GM10266 (cell line): ENCODE results near the gene GCH1.

ENCODE experiments used
- DNase-seq: peaks from one replicate; pipeline ENCODE4 v3.0.0; 2012; ENCODE audit errors: extremely low spot score
- CTCF ChIP-seq: IDR thresholded peaks from 2 replicates; pipeline ENCODE4 v1.5.1; 2012; ENCODE audit warnings: mild to moderate bottlenecking, low read depth; ENCODE audit not compliant: control insufficient read depth, insufficient read depth; ENCODE audit errors: missing control alignments

GCH1 gene

GRCh38 chr14:54797986-54798385, 104.6 kb downstream of the GCH1 start:
- TF ChIP-seq CTCF = no peak
- DNase-seq = no peak

- TF ChIP-seq CTCF = no peak
- no peak for DNase-seq
Observed at GRCh38 chr14:54797556-54797955, 105.1 kb downstream of the GCH1 start.

GRCh38 chr14:54796961-54797360, 105.7 kb downstream of the GCH1 start:
- DNase-seq = no peak
- no peak for TF ChIP-seq CTCF

GRCh38 chr14:54794796-54795195, 107.8 kb downstream of the GCH1 start:
- TF ChIP-seq CTCF = no peak
- DNase-seq = no peak

GRCh38 chr14:54794159-54794558, 108.5 kb downstream of the GCH1 start:
- no peak for TF ChIP-seq CTCF
- DNase-seq = no peak

- DNase-seq = no peak
- TF ChIP-seq CTCF = no peak
Observed at GRCh38 chr14:54792288-54792687, 110.3 kb downstream of the GCH1 start.
